ENCODE measurements around the gene KRTAP10-8.
"Not testable (repeated sequence)": the region's sequence is repeated elsewhere in the genome, so short reads cannot be mapped to it uniquely, and the experiment has no call there.

KRTAP10-8 gene

GRCh38 chr21:44599264-44600029, 12.4 kb upstream of the KRTAP10-8 start:
- DNase-seq = no peak

GRCh38 chr21:44600118-44600978, 11.5 kb upstream of the KRTAP10-8 start, which contains the start of gene KRTAP10-7:
KRTAP10-7 (plus strand) TSS chr21:44600597; CDS start chr21:44600622, 25 bp downstream.
- not testable (repeated sequence) for DNase-seq

DNA sequence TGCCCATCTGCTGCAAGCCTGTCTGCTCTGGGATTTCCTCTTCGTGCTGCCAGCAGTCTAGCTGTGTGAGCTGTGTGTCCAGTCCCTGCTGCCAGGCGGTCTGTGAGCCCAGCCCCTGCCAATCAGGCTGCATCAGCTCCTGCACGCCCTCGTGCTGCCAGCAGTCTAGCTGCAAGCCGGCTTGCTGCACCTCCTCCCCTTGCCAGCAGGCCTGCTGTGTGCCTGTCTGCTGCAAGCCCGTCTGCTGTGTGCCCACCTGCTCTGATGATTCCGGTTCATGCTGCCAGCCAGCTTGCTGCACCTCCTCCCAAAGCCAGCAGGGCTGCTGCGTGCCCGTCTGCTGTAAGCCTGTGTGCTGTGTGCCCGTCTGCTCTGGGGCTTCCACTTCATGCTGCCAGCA, 10.8 kb upstream of the KRTAP10-8 start:
- DNase-seq = not testable (repeated sequence)

- DNase-seq = no peak
Observed at GRCh38 chr21:44601596-44602462, 10.1 kb upstream of the KRTAP10-8 start.

DNA sequence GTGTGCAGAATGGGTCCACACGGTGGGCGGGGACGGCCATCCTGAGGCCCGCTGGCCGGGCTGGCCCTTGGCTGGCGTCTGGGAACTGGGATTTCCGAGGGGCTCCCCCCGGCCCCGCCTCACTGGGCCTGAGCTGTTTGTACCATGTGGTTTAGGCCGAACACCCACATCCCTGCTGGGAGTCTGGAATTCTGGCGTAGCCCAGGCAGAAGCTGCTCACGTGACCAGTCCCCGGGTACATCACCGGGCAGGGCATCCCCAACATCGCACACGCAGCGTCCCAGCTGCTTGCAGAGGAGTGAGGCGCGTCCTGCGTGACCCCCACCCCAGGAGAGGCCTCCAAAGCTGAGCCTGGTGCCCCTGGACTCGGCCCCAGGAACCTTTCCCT, 9.4 kb upstream of the KRTAP10-8 start:
- DNase-seq = no peak

DNA sequence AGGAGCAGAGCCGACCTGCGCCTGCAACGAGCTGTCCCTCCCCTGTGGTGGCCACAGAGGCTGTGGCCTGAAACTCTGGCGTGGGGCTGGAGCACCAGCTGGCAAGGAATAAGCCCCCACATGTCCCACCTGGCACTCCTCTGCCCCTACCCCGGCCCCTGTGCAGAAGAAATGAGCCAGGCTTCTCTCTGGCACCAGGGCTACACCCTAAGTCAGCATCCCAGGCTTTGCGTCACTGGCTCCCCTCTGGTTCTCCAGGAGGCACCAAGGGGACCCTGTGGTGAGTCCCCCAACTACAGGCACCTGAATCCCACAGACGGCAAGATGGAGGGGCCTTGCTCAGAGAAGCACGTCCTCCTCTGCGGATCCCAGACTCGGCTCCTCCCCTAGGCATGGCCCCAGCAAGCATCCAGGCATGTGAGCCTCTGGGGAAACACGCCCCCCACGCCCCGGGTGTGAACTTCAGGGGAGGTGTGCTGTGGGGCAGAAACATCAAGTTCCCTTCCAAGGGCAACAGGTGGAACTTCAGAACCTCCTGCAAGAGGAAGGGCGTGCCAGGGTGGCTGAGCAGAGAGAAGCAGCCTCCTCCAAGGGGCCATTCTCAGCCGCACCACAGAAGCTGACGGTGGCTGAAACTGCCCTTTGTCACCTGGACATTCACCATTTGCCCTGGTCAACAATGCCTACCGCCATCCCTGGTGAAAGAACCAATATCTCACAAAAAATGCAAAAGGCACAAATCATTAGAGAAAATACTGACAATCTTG, 8.6 kb upstream of the KRTAP10-8 start:
- no peak for DNase-seq

GRCh38 chr21:44603911-44604310, 8.0 kb upstream of the KRTAP10-8 start:
- DNase-seq = no peak

DNA sequence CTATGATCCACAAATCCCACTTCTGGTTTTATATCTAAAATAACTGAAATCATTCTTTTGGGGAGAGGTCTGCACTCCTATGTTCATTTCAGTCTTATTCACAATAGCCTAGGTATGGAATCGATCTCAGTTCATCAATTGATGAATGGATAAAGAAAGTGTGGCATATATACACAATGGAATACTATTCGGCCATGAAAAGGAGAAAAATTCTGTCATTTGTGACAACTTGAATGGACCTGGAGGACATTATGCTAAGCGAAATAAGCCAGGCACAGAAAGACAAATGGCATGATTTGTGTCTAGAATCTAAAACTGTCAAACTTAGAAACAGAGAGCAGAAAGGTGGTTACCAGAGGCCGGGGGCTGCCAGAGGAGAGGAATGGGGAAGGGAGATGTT, 5.4 kb upstream of the KRTAP10-8 start:
- DNase-seq = no peak

DNA sequence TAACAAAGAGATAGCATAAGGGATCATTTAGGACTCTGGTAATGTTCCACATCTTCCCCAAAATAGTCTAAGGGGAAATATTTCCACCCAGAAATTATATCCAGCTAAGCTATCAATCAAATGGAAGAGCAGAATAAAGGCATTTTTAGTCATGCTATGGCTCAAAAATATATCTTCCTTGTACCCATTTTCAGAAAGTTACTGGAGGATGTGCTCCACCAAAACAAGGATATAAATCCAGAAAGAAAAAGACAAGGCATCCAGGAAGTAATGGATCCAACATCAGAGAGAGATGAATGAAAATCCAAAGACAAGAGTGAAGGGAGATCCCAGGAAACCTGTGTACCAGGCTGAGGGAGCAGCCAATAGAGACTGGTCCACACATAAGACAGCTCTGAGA, 2.7 kb upstream of the KRTAP10-8 start:
- no peak for DNase-seq

- not testable (repeated sequence) for DNase-seq
Observed at GRCh38 chr21:44610157-44610843, 1.6 kb upstream of the KRTAP10-8 start.

- no peak for DNase-seq
Observed at GRCh38 chr21:44611551-44611950, 328 bp upstream of the KRTAP10-8 start.

DNA sequence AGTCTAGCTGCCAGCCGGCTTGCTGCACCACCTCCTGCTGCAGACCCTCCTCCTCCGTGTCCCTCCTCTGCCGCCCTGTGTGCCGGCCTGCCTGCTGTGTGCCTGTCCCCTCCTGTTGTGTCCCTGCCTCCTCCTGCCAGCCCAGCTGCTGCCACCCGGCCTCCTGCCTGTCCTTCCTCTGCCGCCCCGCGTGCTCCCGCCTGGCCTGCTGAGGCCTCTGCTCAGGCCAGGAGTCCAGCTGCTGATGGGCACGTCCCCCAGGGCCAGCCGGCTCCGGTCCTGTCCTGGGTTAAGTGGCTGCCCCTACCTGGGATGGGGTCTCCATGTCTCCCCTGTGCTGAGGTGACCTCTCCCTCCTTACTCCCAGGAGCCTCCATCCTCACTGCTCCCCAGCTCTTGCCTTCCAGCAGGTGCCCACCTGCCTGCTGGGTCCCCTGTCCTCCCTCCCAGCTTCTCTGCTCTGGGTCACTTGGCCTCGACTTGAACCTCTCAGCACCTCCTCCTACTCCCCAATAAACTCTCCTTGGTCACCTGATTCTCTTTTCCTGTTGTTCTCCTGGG, 870 bp downstream of the KRTAP10-8 start:
- DNase-seq = no peak

DNA sequence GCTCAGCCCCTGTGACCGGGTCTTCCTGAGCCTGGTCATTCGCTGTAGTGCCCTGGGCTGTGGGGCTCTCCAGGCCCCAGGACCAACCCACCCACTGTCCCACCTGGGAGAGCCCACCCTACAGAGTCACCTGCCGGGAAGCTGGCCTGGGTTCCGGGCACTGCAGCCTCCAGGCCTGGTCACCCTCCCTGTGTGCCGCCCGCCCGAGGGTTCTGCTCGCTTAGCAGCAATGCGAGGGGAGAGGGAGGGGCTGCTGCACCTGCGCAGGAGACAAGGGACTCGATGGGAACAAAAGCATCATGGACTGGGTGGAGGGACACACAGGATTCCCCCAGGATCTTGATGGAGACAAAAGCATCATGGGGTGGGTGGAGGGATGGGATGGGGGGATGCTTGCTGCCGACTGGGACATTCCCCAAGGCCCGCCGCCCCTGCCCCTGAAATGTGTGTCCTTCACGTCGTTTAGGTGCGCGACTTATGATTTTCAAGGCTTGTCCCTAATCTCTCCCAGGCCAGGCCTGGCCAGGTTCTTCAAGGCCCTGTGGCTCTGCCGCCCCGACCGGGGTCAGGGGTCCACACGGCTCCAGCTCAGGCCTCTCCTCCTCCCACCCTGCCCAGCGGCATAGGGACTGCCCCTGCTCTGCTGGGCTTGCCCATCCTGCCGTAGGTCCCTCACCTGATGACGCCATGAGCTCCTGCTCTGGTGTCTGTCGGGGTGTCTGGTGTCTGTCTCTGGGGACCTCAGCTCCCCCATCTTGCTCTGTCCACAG, 1.7 kb downstream of the KRTAP10-8 start:
- DNase-seq = no peak

DNA sequence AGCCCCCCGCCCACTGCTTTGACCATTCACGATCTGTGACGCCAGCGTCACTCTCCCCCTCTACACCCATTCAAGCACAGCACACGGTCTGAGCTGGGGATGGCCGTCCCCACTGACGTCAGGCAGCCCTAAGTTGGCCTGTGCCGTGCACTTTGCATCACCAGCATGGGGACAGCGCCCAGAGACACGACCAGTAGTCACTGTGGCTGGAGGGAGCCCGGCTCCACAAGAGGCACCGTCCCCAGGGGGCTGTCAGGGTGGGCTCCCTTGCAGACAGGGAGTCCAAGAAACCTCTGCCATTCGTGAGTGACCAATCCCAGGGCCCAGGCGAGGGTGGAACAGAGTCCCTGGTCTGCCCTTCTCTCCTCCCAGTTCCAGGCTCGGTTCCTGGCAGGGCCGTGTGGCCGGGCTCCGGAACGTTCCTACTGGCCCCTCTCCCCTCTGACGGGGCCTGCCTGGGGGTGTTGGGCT, 2.3 kb downstream of the KRTAP10-8 start:
- no peak for DNase-seq

- no peak for DNase-seq
Observed at GRCh38 chr21:44614961-44615391, 3.1 kb downstream of the KRTAP10-8 start.

GRCh38 chr21:44615466-44615865, 3.6 kb downstream of the KRTAP10-8 start:
- no peak for DNase-seq

DNA sequence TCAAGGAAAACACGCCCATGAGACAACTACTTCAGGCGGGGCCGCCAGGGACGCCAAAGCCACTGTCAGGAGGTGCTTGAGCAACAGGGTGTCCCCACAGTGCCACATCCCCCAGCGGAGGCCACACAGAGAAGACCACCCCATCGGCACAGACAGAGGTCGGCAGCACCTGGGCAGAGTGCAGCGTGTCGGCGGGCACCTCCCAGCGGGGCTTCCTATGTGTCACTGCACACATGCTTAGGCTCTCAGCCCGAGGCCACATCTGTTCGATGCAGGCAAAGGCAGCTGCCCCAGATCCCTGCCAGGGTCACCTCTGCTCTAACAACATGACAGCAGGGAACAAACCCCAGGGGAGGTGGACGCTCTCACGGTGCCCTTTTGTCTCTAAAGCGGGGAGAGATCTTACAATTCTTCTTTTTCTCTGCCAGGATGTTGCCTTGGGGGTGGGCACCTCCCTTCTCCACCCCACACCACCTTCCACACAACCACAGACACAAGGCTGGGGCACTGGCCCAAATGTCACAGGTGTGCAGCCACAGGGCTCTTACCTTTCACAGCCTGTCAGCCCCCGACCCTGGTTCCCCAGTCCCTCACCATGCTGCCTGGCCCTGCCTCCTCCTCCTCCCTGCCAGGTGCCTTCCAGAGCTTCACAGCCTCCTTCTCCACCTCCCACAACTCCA, 4.2 kb downstream of the KRTAP10-8 start:
- no peak for DNase-seq

- DNase-seq = no peak
Observed at GRCh38 chr21:44616591-44616926, 4.7 kb downstream of the KRTAP10-8 start.

DNA sequence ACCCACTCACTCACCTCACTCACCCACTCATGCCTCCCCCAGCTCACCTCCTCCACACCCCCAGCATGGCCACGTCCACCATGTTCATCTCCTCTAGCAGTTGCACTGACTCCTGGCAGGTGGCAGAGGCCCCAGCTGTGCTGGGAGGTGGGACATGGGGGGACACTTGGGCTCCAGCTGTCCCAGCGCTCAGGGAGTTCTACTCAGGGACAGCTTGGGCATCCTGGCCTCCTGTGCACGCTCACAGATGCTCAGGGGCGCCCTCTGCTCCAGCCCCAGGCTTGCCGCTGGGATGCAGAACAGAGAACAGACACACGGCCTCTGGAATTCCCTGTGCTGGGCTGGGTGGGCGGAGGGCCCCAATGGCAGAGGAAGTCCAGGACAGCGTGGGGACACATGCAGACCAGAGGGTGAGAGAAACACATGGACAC, 5.2 kb downstream of the KRTAP10-8 start:
- no peak for DNase-seq

- DNase-seq = no peak
Observed at GRCh38 chr21:44618504-44618903, 6.6 kb downstream of the KRTAP10-8 start.

Data from NCI-H1436 treated with DMSO at 0.1 percent for 48 hours (cell line).